GM19397 (cell line): Measurements from ENCODE around the gene RABIF.
A peak's percentile ranks its signal among the peaks of the same experiment; 100 is the strongest.
"Not testable (repeated sequence)": the region's sequence is repeated elsewhere in the genome, so short reads cannot be mapped to it uniquely, and the experiment has no call there.

Experiments used
- ATAC-seq: cut with Tn5 transposase; IDR thresholded peaks from one replicate; pipeline ENCODE4 v1.9.1; 2021; ENCODE audit warnings: mild to moderate bottlenecking, moderate library complexity; ENCODE audit not compliant: unreplicated experiment

RABIF gene

GRCh38 chr1:202888531-202889360, at the start of gene RABIF:
Gene RABIF, minus strand, starts transcription at chr1:202889149. Its CDS starts 51 bp downstream, at chr1:202889098.
- ATAC-seq = peak; percentile 88

GRCh38 chr1:202938287-202938925, 49.5 kb upstream of the RABIF start:
- no peak for ATAC-seq

GRCh38 chr1:202936409-202936808, 47.5 kb upstream of the RABIF start:
- ATAC-seq = not testable (repeated sequence)

GRCh38 chr1:202935844-202936243, 46.9 kb upstream of the RABIF start:
- no peak for ATAC-seq

GRCh38 chr1:202934755-202935154, 45.8 kb upstream of the RABIF start:
- no peak for ATAC-seq

- no peak for ATAC-seq
Observed at GRCh38 chr1:202932476-202932875, 43.5 kb upstream of the RABIF start.

GRCh38 chr1:202926581-202927491, 37.9 kb upstream of the RABIF start, which contains the start of gene KLHL12:
Gene KLHL12, minus strand, starts transcription at chr1:202927234. Its CDS starts 2,072 bp downstream, at chr1:202925162.
- ATAC-seq = peak; percentile 94

- ATAC-seq = no peak
Observed at GRCh38 chr1:202923533-202923932, 34.6 kb upstream of the RABIF start.

GRCh38 chr1:202919615-202920014, 30.7 kb upstream of the RABIF start:
- ATAC-seq = no peak

- ATAC-seq = no peak
Observed at GRCh38 chr1:202915146-202915545, 26.2 kb upstream of the RABIF start.

- ATAC-seq = not testable (repeated sequence)
Observed at GRCh38 chr1:202912476-202912875, 23.5 kb upstream of the RABIF start.

GRCh38 chr1:202909494-202909893, 20.5 kb upstream of the RABIF start:
- no peak for ATAC-seq

- no peak for ATAC-seq
Observed at GRCh38 chr1:202908998-202909397, 20.0 kb upstream of the RABIF start.

GRCh38 chr1:202905331-202905730, 16.4 kb upstream of the RABIF start:
- no peak for ATAC-seq

GRCh38 chr1:202903808-202904207, 14.9 kb upstream of the RABIF start:
- not testable (repeated sequence) for ATAC-seq

- ATAC-seq = no peak
Observed at GRCh38 chr1:202901555-202901954, 12.6 kb upstream of the RABIF start.

GRCh38 chr1:202892501-202892900, 3.6 kb upstream of the RABIF start:
- ATAC-seq = no peak

- ATAC-seq = no peak
Observed at GRCh38 chr1:202890392-202890791, 1.4 kb upstream of the RABIF start.

GRCh38 chr1:202888221-202888530, 773 bp downstream of the RABIF start:
- ATAC-seq = no peak

- no peak for ATAC-seq
Observed at GRCh38 chr1:202880961-202881460, 7.9 kb downstream of the RABIF start.

GRCh38 chr1:202880062-202880461, 8.9 kb downstream of the RABIF start:
- ATAC-seq = no peak
